GM21723 (cell line): Measurements from ENCODE around the gene MAOB.

Experiments used
- ATAC-seq: cut with Tn5 transposase; IDR thresholded peaks from one replicate; pipeline ENCODE4 v1.9.1; 2021; ENCODE audit warnings: mild to moderate bottlenecking, moderate library complexity; ENCODE audit not compliant: unreplicated experiment

MAOB gene

DNA sequence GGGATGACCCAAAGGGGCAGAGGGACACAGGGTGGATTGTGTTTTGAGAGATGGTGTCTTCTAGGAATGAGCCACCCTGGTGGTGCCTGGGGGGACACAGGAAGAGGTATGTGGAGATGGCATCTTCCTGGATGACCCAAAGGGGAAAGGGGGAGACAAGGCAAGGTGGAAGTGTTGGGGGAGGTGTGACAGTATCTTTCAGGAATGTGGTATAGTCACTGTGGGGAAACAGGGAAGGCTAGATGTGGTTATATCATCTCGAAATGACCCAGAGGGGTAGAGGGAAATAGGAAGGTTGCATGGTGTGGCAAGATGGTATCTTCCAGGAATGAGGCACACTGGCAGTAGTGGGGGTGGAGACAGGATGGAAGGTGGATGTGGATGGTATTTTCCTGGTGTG, 163.3 kb downstream of the MAOB start:
- ATAC-seq, result no peak

GRCh38 chrX:43718546-43718945, 163.7 kb downstream of the MAOB start:
- ATAC-seq, result no peak

GRCh38 chrX:43718081-43718480, 164.2 kb downstream of the MAOB start:
- no peak for ATAC-seq

DNA sequence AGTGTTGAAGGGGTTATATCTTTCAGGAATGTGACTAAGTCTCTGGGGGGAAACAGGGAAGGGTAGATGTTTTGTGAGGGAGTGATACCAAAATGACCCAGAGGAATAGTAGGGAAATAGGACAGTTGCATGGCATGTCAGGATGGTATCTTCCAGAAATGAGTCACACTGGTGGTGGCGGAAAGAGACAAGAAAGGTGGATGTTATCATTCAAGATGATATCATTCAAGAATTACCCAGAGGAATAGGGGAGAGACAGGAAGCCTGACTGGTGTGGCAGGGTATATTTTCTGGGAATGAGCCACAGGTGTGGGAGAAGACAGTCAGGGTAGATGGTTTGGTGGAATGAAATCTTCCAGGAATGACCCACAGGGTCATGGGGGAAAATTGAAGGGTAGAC, 165.1 kb downstream of the MAOB start:
- ATAC-seq, result no peak

DNA sequence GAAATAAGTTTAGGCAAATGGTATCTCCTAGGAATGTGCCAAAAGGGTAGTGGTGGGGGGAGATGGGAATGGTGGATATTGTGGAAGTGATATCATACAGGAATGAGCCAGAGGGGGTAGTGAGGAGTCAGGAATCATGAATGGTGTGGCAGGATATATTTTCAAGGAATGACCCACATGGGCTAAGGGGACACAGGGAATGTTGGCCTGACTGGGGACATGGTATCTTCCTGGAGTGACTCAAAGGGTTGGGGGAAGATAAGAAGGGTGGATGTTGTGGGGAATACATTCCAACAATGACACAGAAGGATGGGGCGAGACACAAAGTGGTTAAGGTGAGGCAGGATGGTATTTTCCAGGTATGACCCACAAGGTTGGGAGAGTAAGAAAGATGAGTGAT, 165.6 kb downstream of the MAOB start:
- no peak for ATAC-seq
